BLaER1 treated with 17β-estradiol and CSF1 and Interleukin-3, amounts not matched to agents 10 nM and 100 nM (cell line): ENCODE results near the gene FUNDC2.

Experiments used
- H3K27ac ChIP-seq, 11 experiments: shearing (Covaris generic); formaldehyde crosslinking; 2 replicates each; pipeline ENCODE4 v1.8.1; 2022
- H3K27me3 ChIP-seq, 11 experiments: shearing (Covaris generic); formaldehyde crosslinking; 2 replicates each; pipeline ENCODE4 v1.8.1; 2022
- H3K36me3 ChIP-seq, 11 experiments: shearing (Covaris generic); formaldehyde crosslinking; 2 replicates each; pipeline ENCODE4 v1.8.1; 2022
- H3K4me1 ChIP-seq, 10 experiments: shearing (Covaris generic); formaldehyde crosslinking; 2 replicates each; pipeline ENCODE4 v1.8.1; 2022
- H3K4me2 ChIP-seq, 11 experiments: shearing (Covaris generic); formaldehyde crosslinking; 2 replicates each; pipeline ENCODE4 v1.8.1; 2022
- H3K4me3 ChIP-seq, 10 experiments: shearing (Covaris generic); formaldehyde crosslinking; 2 replicates each; pipeline ENCODE4 v1.8.1; 2022
- H3K9ac ChIP-seq, 11 experiments: shearing (Covaris generic); formaldehyde crosslinking; 2 replicates each; pipeline ENCODE4 v1.8.1; 2022
- H3K9me3 ChIP-seq, 11 experiments: shearing (Covaris generic); formaldehyde crosslinking; replicated peaks in 1 of 11; 2 replicates each; pipeline ENCODE4 v1.8.1; 2022
- H4K20me1 ChIP-seq, 11 experiments: shearing (Covaris generic); formaldehyde crosslinking; 2 replicates each; pipeline ENCODE4 v1.8.1; 2022
- Cebpa-rat ChIP-seq, 11 experiments: shearing (Covaris generic); IDR thresholded peaks; 2 replicates each; pipeline ENCODE4 v1.8.1; 2022

FUNDC2 gene, protein sequence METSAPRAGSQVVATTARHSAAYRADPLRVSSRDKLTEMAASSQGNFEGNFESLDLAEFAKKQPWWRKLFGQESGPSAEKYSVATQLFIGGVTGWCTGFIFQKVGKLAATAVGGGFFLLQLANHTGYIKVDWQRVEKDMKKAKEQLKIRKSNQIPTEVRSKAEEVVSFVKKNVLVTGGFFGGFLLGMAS

DNA sequence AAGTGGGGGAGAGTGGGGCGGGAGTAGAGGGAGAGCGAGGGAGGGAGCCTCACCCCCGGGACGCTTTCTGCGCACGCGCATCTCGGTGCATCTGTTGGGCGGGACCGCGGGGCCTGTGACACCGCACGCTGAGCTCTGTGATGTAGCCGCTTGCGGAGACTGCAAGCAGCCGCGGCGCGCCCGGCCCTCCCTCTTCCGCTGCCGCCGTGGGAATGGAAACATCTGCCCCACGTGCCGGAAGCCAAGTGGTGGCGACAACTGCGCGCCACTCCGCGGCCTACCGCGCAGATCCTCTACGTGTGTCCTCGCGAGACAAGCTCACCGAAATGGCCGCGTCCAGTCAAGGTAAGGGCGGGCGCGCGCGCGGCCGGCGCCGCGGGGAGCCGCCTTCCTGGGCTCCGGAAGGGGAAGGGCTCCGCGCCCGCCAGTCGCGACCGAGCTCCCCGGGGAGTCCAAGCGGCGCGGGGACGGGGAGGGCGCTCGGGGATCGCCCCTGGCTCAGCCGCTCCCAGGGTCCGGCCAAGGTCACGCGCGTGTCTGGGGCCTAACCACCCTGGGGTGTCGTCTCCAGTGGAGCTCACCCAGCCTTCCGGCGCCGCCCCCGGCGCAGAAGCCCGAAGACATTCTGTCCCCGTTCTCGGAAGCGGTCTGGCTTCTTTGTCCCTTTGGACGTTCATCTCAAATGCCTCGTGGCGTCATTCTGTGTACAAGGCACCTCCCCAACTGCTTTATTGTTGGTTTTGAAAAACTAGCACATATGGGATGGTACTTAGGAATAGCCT lies at the start of gene FUNDC2:
FUNDC2 (plus strand) TSS at position 118 of the 782 bp plus-strand sequence; CDS start at position 213, 95 bp downstream.
- H3K4me3 ChIP-seq, result peak within 1 kb of the TSS; percentile 58 to 75 (median 64)
- H3K36me3 ChIP-seq, result no peaks in the 10 kb centered on the region
- peaks cover 0 to 28% (median 13%) of the 10 kb centered on the region in 10 experiments; a peak in 16 of 20 replicates for H3K4me1 ChIP-seq
- no peak for TF ChIP-seq Cebpa-rat (IDR thresholded peaks at IDR 0.05)
- peaks cover 0 to 5% (median 0%) of the 10 kb centered on the region in 11 experiments; a peak in 3 of 22 replicates for H3K9me3 ChIP-seq
- H3K27me3 ChIP-seq, result peaks cover 28 to 61% (median 46%) of the 10 kb centered on the region in 11 experiments
- H3K9ac ChIP-seq, result peak within 1 kb of the TSS; percentile 88 to 95 (median 93)
- peak within 1 kb of the TSS; percentile 57 to 83 (median 68) for H3K4me2 ChIP-seq
- H3K27ac ChIP-seq, result peak within 1 kb of the TSS; percentile 88 to 97 (median 95)
- peaks cover 0 to 10% (median 0%) of the 10 kb centered on the region in 11 experiments; a peak in 4 of 22 replicates for H4K20me1 ChIP-seq

DNA sequence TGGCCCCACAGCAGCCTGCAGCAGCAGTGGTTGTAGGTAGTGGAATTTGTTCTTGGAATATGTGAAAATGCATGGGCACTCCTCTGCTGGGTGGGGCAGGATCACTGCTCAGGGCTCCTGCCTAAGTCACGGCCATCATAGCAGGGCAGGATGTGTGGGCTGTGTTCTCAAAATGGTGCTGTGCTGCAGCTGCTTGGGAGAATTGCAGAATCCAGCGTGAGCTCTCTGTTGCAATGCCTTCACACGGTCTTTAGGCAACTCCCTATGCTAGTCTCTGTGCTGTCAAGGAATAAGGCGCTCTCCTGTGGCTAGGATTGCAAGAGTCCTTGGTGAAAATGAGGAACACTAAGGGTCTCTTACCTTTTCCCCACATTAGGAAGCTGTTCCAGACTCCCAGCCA lies 47.0 kb upstream of the FUNDC2 start:
- peaks cover 0 to 12% (median 7%) of the 10 kb centered on the region in 11 experiments; a peak in 10 of 22 replicates for H3K9me3 ChIP-seq
- peaks cover 14 to 44% (median 34%) of the 10 kb centered on the region in 11 experiments; a peak in 21 of 22 replicates for H3K27me3 ChIP-seq
- no peaks in the 10 kb centered on the region for H3K36me3 ChIP-seq
- no peak overlapping the region for H3K9ac ChIP-seq
- H3K4me3 ChIP-seq, result no peak overlapping the region
- H3K4me1 ChIP-seq, result no peaks in the 10 kb centered on the region
- no peak overlapping the region for H3K4me2 ChIP-seq
- H3K27ac ChIP-seq, result no peak overlapping the region
- no peak for TF ChIP-seq Cebpa-rat (IDR thresholded peaks at IDR 0.05)
- no peaks in the 10 kb centered on the region; a peak in 1 of 22 replicates for H4K20me1 ChIP-seq

DNA sequence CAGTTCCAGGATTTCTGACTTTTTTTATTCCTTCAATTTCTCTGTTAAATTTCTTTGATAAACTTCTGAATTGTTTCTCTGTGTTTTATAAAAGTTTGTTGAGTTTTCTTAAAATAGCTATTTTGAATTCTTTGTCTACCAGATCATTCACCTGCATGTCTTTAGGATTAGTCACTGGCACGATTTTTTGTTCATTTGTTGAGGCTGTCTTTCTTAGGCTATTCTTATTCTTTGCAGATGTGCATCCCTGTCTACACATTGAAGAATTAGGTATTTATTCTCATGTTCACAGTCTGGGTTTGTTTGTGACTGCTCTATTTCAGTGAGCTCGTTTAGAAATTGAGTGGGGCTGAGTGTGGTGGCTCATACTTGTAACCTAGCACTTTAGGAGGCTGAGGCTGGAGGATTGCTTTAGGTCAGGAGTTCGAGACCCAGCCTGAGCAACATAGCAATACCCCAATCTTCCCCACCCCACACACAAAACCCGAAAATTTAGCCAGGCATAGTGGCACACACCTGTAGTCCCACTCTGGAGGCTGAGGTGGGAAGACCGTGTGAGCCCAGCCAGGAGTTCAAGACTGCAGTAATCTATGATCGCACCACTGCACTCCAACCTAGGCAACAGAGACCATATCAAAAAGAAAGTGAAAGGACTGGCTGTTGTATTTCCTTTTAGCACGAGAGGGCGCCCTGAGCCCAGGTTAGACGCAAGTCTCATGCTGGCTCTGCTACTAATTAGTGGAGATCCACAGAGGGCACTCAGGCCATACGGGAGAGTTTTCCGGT lies 46.1 kb upstream of the FUNDC2 start:
- H3K9me3 ChIP-seq, result peaks cover 0 to 12% (median 7%) of the 10 kb centered on the region in 11 experiments; a peak in 10 of 22 replicates
- peaks cover 21 to 46% (median 38%) of the 10 kb centered on the region in 11 experiments; a peak in 21 of 22 replicates for H3K27me3 ChIP-seq
- no peaks in the 10 kb centered on the region for H3K4me1 ChIP-seq
- no peak overlapping the region; a peak in 1 of 22 replicates for H3K27ac ChIP-seq
- H3K4me2 ChIP-seq, result peak overlapping the region in 9 of 11 experiments; percentile 12 to 69 (median 44); a peak in 12 of 22 replicates
- H4K20me1 ChIP-seq, result no peaks in the 10 kb centered on the region; a peak in 1 of 22 replicates
- H3K4me3 ChIP-seq, result peak overlapping the region in 2 of 10 experiments; percentile 35 to 36; a peak in 4 of 20 replicates
- H3K9ac ChIP-seq, result peak overlapping the region in 3 of 11 experiments; percentile 3 to 63 (median 54); a peak in 2 of 22 replicates
- no peak for TF ChIP-seq Cebpa-rat (IDR thresholded peaks at IDR 0.05)
- no peaks in the 10 kb centered on the region for H3K36me3 ChIP-seq

DNA sequence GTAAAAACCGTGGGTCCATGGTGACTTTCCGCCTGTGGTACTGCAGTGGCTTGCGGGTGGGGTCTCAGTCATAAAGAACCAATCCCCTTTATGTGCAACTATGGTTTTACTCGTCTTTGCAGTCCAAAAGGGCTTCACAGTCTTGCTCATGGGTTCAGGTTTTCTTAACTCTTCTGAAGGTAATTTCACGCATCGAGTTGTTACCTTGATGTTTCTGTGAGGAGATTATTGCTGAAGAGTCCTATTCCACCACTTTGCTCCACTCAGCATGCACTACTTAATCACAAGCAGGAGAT lies 45.6 kb upstream of the FUNDC2 start:
- Histone ChIP-seq H3K4me3 (no peak overlapping the region), H3K4me1 (no peaks in the 10 kb centered on the region), H3K27ac (no peak overlapping the region), H3K9ac (0 out of 22 replicates have a peak overlapping the region, but pooled peaks of 1 of the 11 experiments have one; percentile 63), H3K4me2 (peak overlapping the region in 7 of 11 experiments; percentile 12 to 69 (median 44); a peak in 8 of 22 replicates), H3K36me3 (no peaks in the 10 kb centered on the region), H4K20me1 (no peaks in the 10 kb centered on the region; a peak in 1 of 22 replicates), H3K27me3 (peaks cover 26 to 52% (median 39%) of the 10 kb centered on the region in 11 experiments), H3K9me3 (peaks cover 0 to 12% (median 7%) of the 10 kb centered on the region in 11 experiments; a peak in 10 of 22 replicates)
- no peak for TF ChIP-seq Cebpa-rat (IDR thresholded peaks at IDR 0.05)

DNA sequence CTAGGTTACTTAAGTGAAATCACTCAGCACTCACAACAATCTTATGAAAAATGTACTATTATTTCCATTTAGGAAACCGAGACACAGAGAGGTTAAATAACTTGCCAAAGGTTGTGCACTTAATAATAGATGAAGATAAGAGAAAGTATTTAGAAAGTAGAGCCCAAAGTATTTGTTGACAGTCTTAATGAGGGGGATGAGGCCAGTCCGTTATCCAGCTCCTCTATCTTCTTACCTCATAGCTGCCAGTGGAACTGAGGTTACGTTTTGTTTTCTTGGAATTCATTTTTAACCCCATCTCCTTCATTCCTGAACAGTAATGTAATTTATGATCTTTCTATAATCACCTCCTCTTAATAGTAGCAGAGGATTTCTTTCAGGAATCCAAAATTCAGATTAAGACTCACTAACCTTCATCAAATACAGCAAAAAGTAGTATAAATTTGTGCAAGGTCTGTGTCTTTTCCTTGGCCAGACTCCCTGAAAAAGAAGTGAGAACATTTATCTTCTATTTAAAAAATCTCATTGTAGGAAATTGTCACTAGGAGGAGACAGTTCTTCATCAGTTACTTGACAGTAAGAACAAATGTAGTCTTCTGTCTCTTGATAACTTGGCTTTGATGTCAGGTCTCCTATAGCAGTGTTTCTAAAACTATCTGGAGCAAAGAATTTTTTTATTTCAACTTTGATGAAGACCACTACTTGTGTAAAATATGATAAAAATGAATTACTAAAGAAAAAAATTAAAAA lies 39.6 kb upstream of the FUNDC2 start:
- Histone ChIP-seq H3K4me3 (no peak overlapping the region), H3K27ac (no peak overlapping the region), H3K36me3 (no peaks in the 10 kb centered on the region), H3K9ac (no peak overlapping the region), H3K4me2 (no peak overlapping the region), H3K9me3 (0 out of 22 replicates have a peak, but pooled peaks cover 0 to 4% (median 0%) of the 10 kb centered on the region in 11 experiments), H3K27me3 (peaks cover 52 to 88% (median 79%) of the 10 kb centered on the region in 11 experiments), H4K20me1 (no peaks in the 10 kb centered on the region; a peak in 1 of 22 replicates), H3K4me1 (no peaks in the 10 kb centered on the region)
- no peak for TF ChIP-seq Cebpa-rat (IDR thresholded peaks at IDR 0.05)

DNA sequence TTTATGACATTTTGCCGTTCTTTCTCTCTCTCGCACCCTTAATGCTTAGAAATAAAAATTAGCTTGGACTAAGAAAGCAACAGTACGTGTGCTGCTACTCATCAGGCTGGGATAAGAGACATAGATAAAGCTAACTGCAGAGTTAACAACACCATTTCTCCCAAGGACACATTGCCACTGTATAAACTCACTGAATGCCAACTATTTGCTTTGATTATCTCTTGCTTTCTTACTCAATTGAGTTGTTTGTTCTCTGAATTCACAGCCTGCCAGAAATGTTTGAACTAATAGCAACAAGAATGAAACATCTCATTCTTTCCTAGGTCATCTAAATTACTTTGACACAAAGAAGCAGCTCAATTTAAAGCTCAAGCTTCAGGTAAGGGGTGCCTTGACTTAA lies 38.7 kb upstream of the FUNDC2 start:
- H4K20me1 ChIP-seq, result no peaks in the 10 kb centered on the region; a peak in 1 of 22 replicates
- no peak overlapping the region for H3K4me2 ChIP-seq
- H3K36me3 ChIP-seq, result no peaks in the 10 kb centered on the region
- 0 out of 22 replicates have a peak, but pooled peaks cover 0 to 4% (median 0%) of the 10 kb centered on the region in 11 experiments for H3K9me3 ChIP-seq
- no peak overlapping the region for H3K27ac ChIP-seq
- no peak overlapping the region for H3K9ac ChIP-seq
- peaks cover 52 to 97% (median 88%) of the 10 kb centered on the region in 11 experiments for H3K27me3 ChIP-seq
- TF ChIP-seq Cebpa-rat (IDR thresholded peaks at IDR 0.05), result no peak
- H3K4me1 ChIP-seq, result no peaks in the 10 kb centered on the region
- H3K4me3 ChIP-seq, result no peak overlapping the region

DNA sequence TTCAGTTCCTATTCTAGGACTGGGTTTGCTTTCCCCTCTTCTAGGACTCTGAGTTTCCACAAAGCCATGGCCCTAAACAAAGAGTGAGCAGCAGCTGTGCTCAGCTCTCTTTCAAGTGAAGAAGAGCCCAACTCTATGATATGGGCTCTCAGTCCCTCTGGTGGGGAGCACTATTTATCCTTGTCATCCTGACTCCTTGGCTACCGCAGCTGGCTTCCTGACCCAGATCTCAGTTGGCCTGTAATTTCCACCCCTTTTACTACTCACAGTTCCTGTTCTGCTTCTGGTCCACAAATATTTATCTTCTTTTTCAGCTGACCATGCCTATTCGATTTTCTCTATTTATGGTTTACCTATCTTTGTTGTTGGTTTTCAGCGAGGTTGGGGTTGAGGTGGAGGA lies 37.9 kb upstream of the FUNDC2 start:
- Histone ChIP-seq H3K4me3 (no peak overlapping the region), H3K4me1 (no peaks in the 10 kb centered on the region), H4K20me1 (no peaks in the 10 kb centered on the region; a peak in 1 of 22 replicates), H3K27ac (no peak overlapping the region), H3K9ac (no peak overlapping the region), H3K4me2 (no peak overlapping the region), H3K36me3 (no peaks in the 10 kb centered on the region), H3K9me3 (0 out of 22 replicates have a peak, but pooled peaks cover 0 to 4% (median 0%) of the 10 kb centered on the region in 11 experiments), H3K27me3 (peaks cover 50 to 100% (median 87%) of the 10 kb centered on the region in 11 experiments)
- no peak for TF ChIP-seq Cebpa-rat (IDR thresholded peaks at IDR 0.05)

DNA sequence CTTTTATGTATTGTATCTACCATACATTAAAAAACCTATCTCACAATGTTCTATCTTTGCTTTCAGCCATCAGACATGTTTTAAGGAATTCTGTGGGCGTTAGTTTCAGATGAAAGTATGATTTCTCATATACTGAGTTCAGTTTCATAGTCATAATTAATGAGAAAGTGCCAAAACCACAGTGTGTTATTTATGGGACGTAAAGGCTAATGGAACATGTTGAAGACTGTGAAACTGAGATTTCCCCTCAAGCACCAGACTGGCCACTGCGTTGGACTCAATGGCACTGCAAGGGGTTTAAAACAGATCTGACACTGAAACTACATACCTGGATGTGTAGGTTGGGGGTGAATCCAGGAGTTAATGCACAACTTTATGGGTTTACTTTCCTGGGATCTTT lies 36.1 kb upstream of the FUNDC2 start:
- no peaks in the 10 kb centered on the region for H3K36me3 ChIP-seq
- no peak overlapping the region for H3K9ac ChIP-seq
- no peak overlapping the region for H3K27ac ChIP-seq
- H3K4me1 ChIP-seq, result no peaks in the 10 kb centered on the region
- H3K4me3 ChIP-seq, result no peak overlapping the region
- no peak for TF ChIP-seq Cebpa-rat (IDR thresholded peaks at IDR 0.05)
- no peak overlapping the region for H3K4me2 ChIP-seq
- peaks cover 35 to 100% (median 76%) of the 10 kb centered on the region in 11 experiments for H3K27me3 ChIP-seq
- H3K9me3 ChIP-seq, result 0 out of 22 replicates have a peak, but pooled peaks cover 0 to 4% (median 0%) of the 10 kb centered on the region in 11 experiments
- H4K20me1 ChIP-seq, result no peaks in the 10 kb centered on the region
